NCI-H2196 (cell line): Measurements from ENCODE around the gene RPS26.
"Not testable (repeated sequence)": the region's sequence is repeated elsewhere in the genome, so short reads cannot be mapped to it uniquely, and the experiment has no call there.

Source experiments
- DNase-seq: peaks from one replicate; lab custom pipeline; 2025; ENCODE audit not compliant: unreplicated experiment; lab: John Stamatoyannopoulos, UW

Gene RPS26

DNA sequence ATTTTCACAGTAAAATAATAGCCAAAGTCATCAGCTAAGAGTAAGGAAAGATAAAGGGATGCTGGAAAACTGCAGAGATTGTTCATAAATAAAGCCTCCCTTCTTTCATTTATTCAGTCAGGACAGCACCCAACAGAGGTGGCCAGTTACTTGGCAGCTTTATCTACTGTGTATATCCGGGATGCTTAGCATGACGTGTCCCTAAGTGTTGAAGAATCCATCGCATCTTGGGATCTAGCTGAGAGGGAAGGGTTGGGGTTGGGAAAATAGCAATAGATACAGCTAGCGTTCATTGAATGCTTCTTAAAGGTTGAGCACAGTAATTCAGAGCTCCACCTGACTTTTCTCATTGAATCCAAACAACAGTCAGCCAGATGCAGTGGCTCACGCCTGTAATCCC lies 32.7 kb downstream of the RPS26 start:
- DNase-seq, result no peak

- DNase-seq, result not testable (repeated sequence)
Observed at GRCh38 chr12:56077966-56078365, 36.2 kb downstream of the RPS26 start.

- no peak for DNase-seq
Observed at GRCh38 chr12:56078427-56078826, 36.7 kb downstream of the RPS26 start.

DNA sequence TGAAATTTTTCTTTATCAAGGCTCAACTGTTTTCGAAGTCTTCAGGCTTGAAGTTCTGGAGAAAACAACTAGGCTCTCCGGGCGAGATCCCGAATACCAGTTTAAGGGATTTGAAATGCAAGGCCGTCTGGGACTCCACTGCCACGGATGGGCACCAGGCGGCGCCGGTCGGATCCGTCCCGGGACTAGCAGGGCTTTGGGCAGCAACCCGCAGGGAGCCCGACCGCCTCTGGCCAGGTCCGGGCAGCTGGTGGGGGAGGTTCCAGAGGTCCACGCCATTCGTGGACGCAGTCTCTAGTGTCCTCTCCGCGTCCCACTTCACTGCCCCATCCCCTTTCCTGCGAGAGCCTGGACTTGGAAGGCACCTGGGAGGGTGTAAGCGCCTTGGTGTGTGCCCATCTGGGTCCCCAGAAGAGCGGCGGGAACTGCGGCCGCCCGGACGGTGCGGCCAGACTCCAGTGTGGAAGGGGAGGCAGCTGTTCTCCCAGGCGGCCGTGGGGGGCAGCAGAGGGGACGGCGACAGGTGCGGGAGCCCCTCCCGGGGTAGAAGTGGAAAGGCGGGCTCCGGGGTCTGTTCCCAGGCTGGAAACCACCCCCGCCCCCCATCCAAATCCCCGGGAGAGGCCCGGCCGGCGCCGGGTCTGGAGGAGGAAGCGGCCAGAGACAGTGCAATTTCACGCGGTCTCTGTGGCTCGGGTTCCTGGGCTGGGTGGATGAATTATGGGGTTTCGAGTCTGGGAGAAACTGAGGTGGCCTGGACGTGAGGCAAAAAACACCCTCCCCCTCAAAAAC lies 37.4 kb downstream of the RPS26 start:
- peak; percentile 70 for DNase-seq

GRCh38 chr12:56079723-56080555 lies 38.2 kb downstream of the RPS26 start, which contains the start of gene ERBB3:
Gene ERBB3 (plus strand): TSS chr12:56080165. CDS start chr12:56080301, 136 bp downstream.
- peak; percentile 67 for DNase-seq

- no peak for DNase-seq
Observed at GRCh38 chr12:56080556-56081138, 38.9 kb downstream of the RPS26 start.

DNA sequence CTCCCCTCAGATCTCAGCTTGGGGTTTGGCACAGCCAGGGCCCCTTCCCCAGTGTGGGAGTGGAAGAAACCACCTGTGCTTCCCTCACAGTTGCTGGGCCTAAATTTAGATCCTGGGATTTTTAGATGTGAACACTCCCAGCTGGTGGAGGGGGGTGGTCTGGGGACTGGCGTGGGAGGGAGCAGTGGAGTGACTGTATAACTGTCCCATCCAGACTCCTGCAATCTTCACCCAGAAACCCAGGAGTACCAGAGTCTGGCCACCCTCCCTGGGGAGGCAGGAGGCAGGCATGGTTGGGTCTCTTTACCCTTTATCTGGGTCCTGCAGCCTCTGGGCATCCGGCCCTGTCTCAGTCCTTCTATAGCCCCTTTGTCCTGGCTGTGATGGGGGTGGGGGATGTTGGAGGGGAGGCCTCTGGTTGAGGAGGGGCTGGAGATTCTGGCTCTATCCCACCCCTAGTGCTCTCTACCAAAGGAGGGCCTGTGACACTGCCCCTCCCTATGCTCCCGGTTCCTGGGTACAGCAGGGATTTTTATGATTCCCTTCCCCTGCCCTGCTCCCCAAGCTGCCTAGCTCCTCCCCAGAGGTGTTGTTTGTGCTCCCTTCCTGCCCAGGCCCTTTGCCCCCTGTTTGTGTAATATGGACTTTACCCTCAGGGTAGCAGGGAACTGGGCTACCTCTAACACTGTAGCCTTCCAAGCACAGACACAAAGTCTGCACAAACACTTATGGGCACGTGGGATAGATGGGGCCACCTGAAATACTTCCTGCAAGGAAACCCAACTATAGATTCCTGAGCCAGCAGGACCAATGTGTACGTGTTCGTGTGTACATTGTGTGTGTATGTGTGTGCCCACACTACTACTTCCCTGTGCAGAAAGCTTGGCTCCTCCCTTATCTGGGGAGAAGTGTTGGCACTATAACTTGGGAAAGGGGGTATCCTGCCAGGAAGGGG lies 40.0 kb downstream of the RPS26 start:
- no peak for DNase-seq

DNA sequence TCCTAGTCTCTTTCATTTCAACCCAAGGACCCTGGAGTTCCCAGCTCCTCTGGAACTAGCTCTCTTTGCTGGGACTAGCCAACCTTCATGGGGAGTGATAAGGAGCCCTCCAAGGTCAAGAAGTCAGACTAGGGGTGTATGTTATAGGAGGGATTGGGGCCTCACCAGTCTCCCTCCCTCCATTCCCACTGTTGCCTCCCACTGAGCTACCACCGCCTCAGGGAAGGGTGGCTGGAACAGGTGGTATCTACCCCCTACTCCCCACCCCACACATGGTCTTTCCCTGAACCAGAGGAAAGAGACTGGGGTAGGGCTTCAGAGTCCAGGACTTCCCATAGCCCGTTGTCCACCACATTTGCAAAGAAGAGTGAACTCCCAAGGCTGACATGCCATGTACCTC lies 40.7 kb downstream of the RPS26 start:
- no peak for DNase-seq

GRCh38 chr12:56082967-56083366 lies 41.2 kb downstream of the RPS26 start:
- DNase-seq, result no peak

DNA sequence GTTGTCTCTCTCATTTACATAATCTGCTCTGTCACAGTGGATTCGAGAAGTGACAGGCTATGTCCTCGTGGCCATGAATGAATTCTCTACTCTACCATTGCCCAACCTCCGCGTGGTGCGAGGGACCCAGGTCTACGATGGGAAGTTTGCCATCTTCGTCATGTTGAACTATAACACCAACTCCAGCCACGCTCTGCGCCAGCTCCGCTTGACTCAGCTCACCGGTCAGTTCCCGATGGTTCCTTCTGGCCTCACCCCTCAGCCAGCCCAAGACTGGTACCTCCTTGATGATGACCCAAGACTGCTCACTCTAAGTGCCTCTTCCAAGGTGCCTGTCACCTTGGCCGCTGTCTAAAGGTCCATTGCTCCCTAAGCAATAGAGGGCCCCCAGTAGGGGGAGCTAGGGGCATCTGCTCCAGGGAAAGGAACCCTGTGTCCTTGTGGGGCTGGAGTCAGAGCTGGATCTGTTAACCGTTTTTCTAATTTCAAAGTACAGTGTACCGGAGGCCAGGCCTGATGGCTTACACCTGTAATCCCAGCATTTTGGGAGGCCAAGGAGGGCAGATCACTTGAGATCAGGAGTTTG lies 43.3 kb downstream of the RPS26 start:
- DNase-seq, result no peak

GRCh38 chr12:56086096-56086495 lies 44.4 kb downstream of the RPS26 start:
- DNase-seq, result peak; percentile 26

GRCh38 chr12:56086608-56087007 lies 44.9 kb downstream of the RPS26 start:
- DNase-seq, result no peak

DNA sequence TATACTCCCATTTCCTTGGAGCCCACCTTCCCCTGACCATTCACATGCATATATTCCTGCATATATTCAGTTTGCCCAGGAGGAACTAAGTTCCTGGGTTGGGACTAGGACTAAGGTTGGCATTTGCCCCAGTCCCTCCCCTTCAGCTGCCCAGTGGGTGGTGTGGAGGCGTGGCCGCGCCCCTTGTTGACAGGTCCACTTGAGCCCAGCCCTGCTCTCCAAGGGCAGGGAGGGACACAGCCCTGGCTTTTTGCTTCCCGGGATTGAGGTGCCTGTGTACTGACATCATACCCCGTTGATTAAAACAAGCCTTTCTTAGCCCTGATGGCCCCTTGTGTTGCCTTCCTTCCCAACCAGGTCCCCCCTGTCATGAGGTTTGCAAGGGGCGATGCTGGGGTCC lies 45.5 kb downstream of the RPS26 start:
- peak; percentile 72 for DNase-seq
